HepG2 (cell line): ENCODE measurements around the gene CALN1. TPM values are rescaled to one million over a fixed set of nuclear protein-coding genes. Genes with fewer than 3 reads are reported as not detected.

Experiments
- ATAC-seq: fragments of 200-7000 bp; cut with Tn5 transposase; 3 replicates; pipeline ENCODE4 v1.9.1; 2020; ENCODE audit warnings: mild to moderate bottlenecking, moderate library complexity
- BruUV-seq: library from RNA; stranded (reverse); fragments of 400-500 nt; replicated peaks from 2 replicates; lab custom pipeline; 2021; lab: Mats Ljungman, UMichigan
- CTCF ChIA-PET: fragments of 300-600 bp; formaldehyde crosslinking; extraction: SDS; loops from one replicate; lab custom pipeline; 2021; ENCODE audit warnings: low total read pairs, inconsistent platforms, low intra/inter-chr PET ratio; lab: Yijun Ruan, JAX
- POLR2A ChIA-PET: fragments of 350-600 bp; sonication (Branson Sonifier 250); formaldehyde crosslinking; loops from one replicate; lab custom pipeline; 2020; ENCODE audit warnings: antibody characterized with exemption, inconsistent platforms; lab: Yijun Ruan, JAX
- DNase-seq: peaks from one replicate; pipeline ENCODE4 v3.0.0-alpha.2; 2015; ENCODE audit warnings: low spot score
- FAIRE-seq: peaks from 3 replicates; lab custom pipeline; 2011; peaks lifted over from hg19 to GRCh38; lab: Jason Lieb, UNC
- H2AFZ ChIP-seq: one replicate; pipeline ENCODE4 v1.6.1; 2011; ENCODE audit warnings: low read length, inconsistent platforms
- H3K27ac ChIP-seq: fragments of 300-600 bp; 3 replicates; pipeline ENCODE4 v1.8.0; 2011; ENCODE audit warnings: mixed run types, mild to moderate bottlenecking, mixed read lengths, low read length, inconsistent platforms; ENCODE audit not compliant: insufficient read depth; ENCODE audit errors: extremely low read length
- H3K27me3 ChIP-seq, 2 experiments: fragments of 200-600 bp in 1 of 2; 2 replicates in 1 of 2; 3 replicates in 1 of 2; pipeline versions ENCODE4 v1.6.0 to v1.8.0; 2011; ENCODE audit warnings: low read length in 2 of 2, mild to moderate bottlenecking in 2 of 2, moderate library complexity in 2 of 2, inconsistent platforms in 1 of 2; ENCODE audit not compliant: insufficient read depth in 2 of 2, control insufficient read depth in 1 of 2
- H3K36me3 ChIP-seq, 2 experiments: fragments of 200-600 bp in 1 of 2; replicated peaks in 1 of 2; 2 replicates in 1 of 2; 3 replicates in 1 of 2; pipeline versions ENCODE4 v1.5.1 to v1.8.0; 2011; ENCODE audit warnings: low read length in 2 of 2, inconsistent platforms in 1 of 2; ENCODE audit not compliant: insufficient read depth in 2 of 2, control insufficient read depth in 1 of 2
- H3K4me1 ChIP-seq: 2 replicates; pipeline ENCODE4 v1.5.1; 2012; ENCODE audit warnings: low read length, inconsistent platforms; ENCODE audit not compliant: insufficient read depth
- H3K4me2 ChIP-seq: 2 replicates; pipeline ENCODE4 v1.6.0; 2011; ENCODE audit warnings: low read depth, low read length, inconsistent platforms
- H3K4me3 ChIP-seq, 3 experiments: fragments of 200-600 bp in 1 of 3; sonication (generic), shearing (Covaris generic) in 1 of 3; replicated peaks in 1 of 3; 2 replicates each; pipeline ENCODE4 v1.5.1; 2011 to 2016; ENCODE audit warnings: low read length in 3 of 3, inconsistent platforms in 2 of 3, low read depth in 2 of 3, mild to moderate bottlenecking in 2 of 3, control low read depth in 1 of 3, mixed read lengths in 1 of 3; ENCODE audit not compliant: insufficient read depth in 1 of 3
- H3K79me2 ChIP-seq: one replicate; pipeline ENCODE4 v1.6.1; 2011; ENCODE audit warnings: low read length, inconsistent platforms; ENCODE audit not compliant: insufficient read depth
- H3K9ac ChIP-seq: 2 replicates; pipeline ENCODE4 v1.6.0; 2011; ENCODE audit warnings: mild to moderate bottlenecking, low read depth, low read length, inconsistent platforms; ENCODE audit not compliant: insufficient read depth
- H3K9me3 ChIP-seq: 2 replicates; pipeline ENCODE4 v1.5.1; 2012; ENCODE audit warnings: mild to moderate bottlenecking, low read length
- H4K20me1 ChIP-seq: 2 replicates; pipeline ENCODE4 v1.6.0; 2011; ENCODE audit warnings: inconsistent platforms, mild to moderate bottlenecking, low read length, moderate library complexity; ENCODE audit not compliant: insufficient read depth
- ARNT2 ChIP-seq: sonication (generic); formaldehyde crosslinking; IDR thresholded peaks from 2 replicates; pipeline ENCODE4 v1.8.0; 2022; ENCODE audit warnings: mild to moderate bottlenecking, low read depth, missing genetic modification reagents, moderate library complexity
- DNMT1 ChIP-seq: sonication (generic); formaldehyde crosslinking; IDR thresholded peaks from 2 replicates; pipeline ENCODE4 v1.5.1; 2020; ENCODE audit warnings: mild to moderate bottlenecking, missing genetic modification reagents
- HOXD1 ChIP-seq: sonication (generic); formaldehyde crosslinking; IDR thresholded peaks from 2 replicates; pipeline ENCODE4 v1.5.0; 2020; ENCODE audit warnings: missing genetic modification reagents
- JARID2 ChIP-seq: sonication (generic); formaldehyde crosslinking; IDR thresholded peaks from 2 replicates; pipeline ENCODE4 v1.8.1; 2023; ENCODE audit warnings: missing genetic modification reagents, inconsistent platforms; ENCODE audit not compliant: insufficient replicate concordance
- LCORL ChIP-seq, 2 experiments: fragments of 450-650 bp in 1 of 2; sonication (generic) in 1 of 2; formaldehyde crosslinking in 1 of 2; IDR thresholded peaks; 2 replicates each; pipeline versions ENCODE4 v1.5.0 to v1.6.1; 2017 to 2020; ENCODE audit warnings: antibody characterized with exemption in 1 of 2, missing genetic modification reagents in 1 of 2
- MBNL3 ChIP-seq: fragments of 250-450 bp; sonication (Bioruptor Pico); conservative IDR thresholded peaks from 2 replicates; pipeline ENCODE4 v1.8.0; 2022; ENCODE audit warnings: mild to moderate bottlenecking, inconsistent platforms
- PHF5A ChIP-seq: IDR thresholded peaks from one replicate; pipeline ENCODE4 v1.6.1; 2018; ENCODE audit warnings: low read depth, missing genetic modification reagents; ENCODE audit not compliant: unreplicated experiment
- RFX1 ChIP-seq: fragments of 450-650 bp; IDR thresholded peaks from 2 replicates; pipeline ENCODE4 v1.6.1; 2017
- ZBTB7B ChIP-seq: sonication (generic); formaldehyde crosslinking; IDR thresholded peaks from 2 replicates; pipeline ENCODE4 v1.4.0; 2020; ENCODE audit warnings: missing genetic modification reagents
- ZC3H13 ChIP-seq: sonication (generic); formaldehyde crosslinking; IDR thresholded peaks from 2 replicates; pipeline ENCODE4 v1.8.1; 2023; ENCODE audit warnings: mild to moderate bottlenecking, missing genetic modification reagents, moderate library complexity
- ZNF256 ChIP-seq: sonication (generic); formaldehyde crosslinking; conservative IDR thresholded peaks from 2 replicates; pipeline ENCODE4 v1.4.0; 2020; ENCODE audit warnings: missing genetic modification reagents
- ZNF543 ChIP-seq: sonication (generic); formaldehyde crosslinking; IDR thresholded peaks from 2 replicates; pipeline ENCODE4 v1.4.0; 2020; ENCODE audit warnings: mild to moderate bottlenecking, missing genetic modification reagents
- ZNF562 ChIP-seq: sonication (generic); formaldehyde crosslinking; IDR thresholded peaks from 2 replicates; pipeline ENCODE4 v1.8.0; 2022; ENCODE audit warnings: missing genetic modification reagents, borderline replicate concordance
- ZNF746 ChIP-seq: sonication (generic); formaldehyde crosslinking; IDR thresholded peaks from 2 replicates; pipeline ENCODE4 v1.8.0; 2022; ENCODE audit warnings: mild to moderate bottlenecking, missing genetic modification reagents
- ZNF878 ChIP-seq: sonication (generic); formaldehyde crosslinking; IDR thresholded peaks from 2 replicates; pipeline ENCODE4 v1.8.1; 2023; ENCODE audit warnings: mild to moderate bottlenecking, missing genetic modification reagents, moderate library complexity
- WGBS: methylation state at CpG from one replicate; pipeline ENCODE4 v1.1.6; 2017; ENCODE audit warnings: low lambda C conversion rate; 5-methylcytosine and 5-hydroxymethylcytosine counted together
- in situ Hi-C: cut with HindIII; loops from 2 replicates; pipeline ENCODE4 v1.10.0; 2017; ENCODE audit warnings: low pct_unique_long_range_greater_than_20kb; ENCODE audit not compliant: extremely low pct_ligation_motif_present
- intact Hi-C: fragments of 100-400 bp; cut with micrococcal nuclease; formaldehyde crosslinking; loops from one replicate; pipeline ENCODE4 v1.10.0; 2022; ENCODE audit not compliant: unreplicated experiment
- polyA plus RNA-seq, 8 experiments: library from polyadenylated mRNA; depleted of rRNA in 3 of 8; stranded (reverse) in 7 of 8; unstranded in 1 of 8; fragments of >200 nt; fragmentation: Illumina TruSeq in 4 of 8; extraction: Trizol in 4 of 8; gene quantifications; 2 replicates each; pipeline versions ENCODE4 v1.2.1 to v1.2.3, GENCODE V29; 2011 to 2016; ENCODE audit warnings: low read depth in 4 of 8, missing spikeins in 1 of 8, mixed read lengths in 1 of 8; ENCODE audit not compliant: insufficient read depth in 1 of 8
- total RNA-seq, 5 experiments: library from RNA; depleted of rRNA; stranded (reverse); fragments of >200 nt; fragmentation: Illumina TruSeq; extraction: Trizol; gene quantifications; 2 replicates each; pipeline ENCODE4 v1.2.3, GENCODE V29; 2016; ENCODE audit warnings: low read depth in 1 of 5
- TF ChIP-seq, protein P1 (sequence below): sonication (generic); formaldehyde crosslinking; conservative IDR thresholded peaks from 2 replicates; pipeline ENCODE4 v1.8.0; 2022; ENCODE audit warnings: missing genetic modification reagents
- TF ChIP-seq, protein P2 (sequence below): sonication (generic); formaldehyde crosslinking; IDR thresholded peaks from 2 replicates; pipeline ENCODE4 v1.4.0; 2020; ENCODE audit warnings: missing genetic modification reagents
- TF ChIP-seq, protein P3 (sequence below): sonication (generic); formaldehyde crosslinking; IDR thresholded peaks from 2 replicates; pipeline ENCODE4 v1.8.1; 2022; ENCODE audit warnings: mild to moderate bottlenecking, missing genetic modification reagents
- TF ChIP-seq, protein P4 (sequence below): sonication (generic); formaldehyde crosslinking; IDR thresholded peaks from 2 replicates; pipeline ENCODE4 v1.4.0; 2020; ENCODE audit warnings: missing genetic modification reagents, borderline replicate concordance

Gene CALN1
- total and polyA plus RNA-seq, 2 of the 13 experiments (the other 11 are each of a cell fraction or from before 2014, with no cell fraction given): not detected

DNA sequence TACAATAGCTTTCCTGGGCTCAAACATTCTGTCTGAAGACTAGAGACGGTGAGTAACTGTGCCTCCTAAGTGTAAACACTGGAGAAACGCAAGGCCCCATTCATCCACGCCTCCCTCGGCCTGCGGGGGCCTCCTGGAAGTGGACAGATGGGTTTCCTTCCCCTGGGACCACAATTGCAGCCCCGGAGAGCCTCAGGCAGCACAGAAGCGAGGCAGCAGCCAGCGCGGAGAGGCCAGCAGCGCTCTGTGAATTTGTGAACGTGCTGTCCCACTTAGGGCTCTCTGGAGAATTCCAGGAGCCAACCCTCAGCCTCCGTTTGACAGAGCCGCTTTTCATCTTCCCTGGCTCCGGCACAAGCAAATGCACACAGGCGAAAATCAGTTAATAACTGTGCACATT is 23.2 kb upstream of the CALN1 start:
- H3K4me2 ChIP-seq: no peak overlapping the region
- no peaks in the 10 kb centered on the region for H3K4me1 ChIP-seq
- H3K79me2 ChIP-seq: no peaks in the 10 kb centered on the region
- H3K36me3 ChIP-seq: no peaks in the 10 kb centered on the region
- H3K9me3 ChIP-seq: peaks cover 6% of the 10 kb centered on the region
- FAIRE-seq (no peak), DNase-seq (no peak), ATAC-seq (no peak; the same call in 2 of the 3 replicates)
- no TSS peak for BruUV-seq
- no peak overlapping the region for H3K4me3 ChIP-seq
- ChIA-PET POLR2A (no interaction called here), CTCF (no interaction called here)
- no peak overlapping the region for H2AFZ ChIP-seq
- intact Hi-C loops: no loop called here
- H3K27me3 ChIP-seq: peaks cover 2 to 7% of the 10 kb centered on the region in 2 experiments; a peak in 2 of 5 replicates
- 20% methylated on average over 3 of the region's 15 CpGs for WGBS
- H3K9ac ChIP-seq: no peak overlapping the region
- no peak overlapping the region for H3K27ac ChIP-seq
- in situ Hi-C loops: no loop called here
- no peaks in the 10 kb centered on the region for H4K20me1 ChIP-seq
- TF ChIP-seq ZNF256 (CRISPR knock-in tag) (no peak), LCORL (IDR thresholded peaks at IDR 0.05) (no peak), LCORL (CRISPR knock-in tag; IDR thresholded peaks at IDR 0.05) (no peak), ZNF746 (CRISPR knock-in tag) (no peak), JARID2 (no peak), ZBTB7B (CRISPR knock-in tag) (no peak), ZNF562 (no peak), ZC3H13 (CRISPR knock-in tag) (no peak), DNMT1 (CRISPR knock-in tag) (no peak), HOXD1 (CRISPR knock-in tag) (no peak), ARNT2 (CRISPR knock-in tag) (no peak), RFX1 (no peak), ZNF543 (CRISPR knock-in tag) (no peak), MBNL3 (CRISPR knock-in tag) (no peak), PHF5A (no peak), ZNF878 (no peak)
- TF ChIP-seq, protein P1, sequence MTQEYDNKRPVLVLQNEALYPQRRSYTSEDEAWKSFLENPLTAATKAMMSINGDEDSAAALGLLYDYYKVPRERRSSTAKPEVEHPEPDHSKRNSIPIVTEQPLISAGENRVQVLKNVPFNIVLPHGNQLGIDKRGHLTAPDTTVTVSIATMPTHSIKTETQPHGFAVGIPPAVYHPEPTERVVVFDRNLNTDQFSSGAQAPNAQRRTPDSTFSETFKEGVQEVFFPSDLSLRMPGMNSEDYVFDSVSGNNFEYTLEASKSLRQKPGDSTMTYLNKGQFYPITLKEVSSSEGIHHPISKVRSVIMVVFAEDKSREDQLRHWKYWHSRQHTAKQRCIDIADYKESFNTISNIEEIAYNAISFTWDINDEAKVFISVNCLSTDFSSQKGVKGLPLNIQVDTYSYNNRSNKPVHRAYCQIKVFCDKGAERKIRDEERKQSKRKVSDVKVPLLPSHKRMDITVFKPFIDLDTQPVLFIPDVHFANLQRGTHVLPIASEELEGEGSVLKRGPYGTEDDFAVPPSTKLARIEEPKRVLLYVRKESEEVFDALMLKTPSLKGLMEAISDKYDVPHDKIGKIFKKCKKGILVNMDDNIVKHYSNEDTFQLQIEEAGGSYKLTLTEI: no peak
- TF ChIP-seq, protein P2, sequence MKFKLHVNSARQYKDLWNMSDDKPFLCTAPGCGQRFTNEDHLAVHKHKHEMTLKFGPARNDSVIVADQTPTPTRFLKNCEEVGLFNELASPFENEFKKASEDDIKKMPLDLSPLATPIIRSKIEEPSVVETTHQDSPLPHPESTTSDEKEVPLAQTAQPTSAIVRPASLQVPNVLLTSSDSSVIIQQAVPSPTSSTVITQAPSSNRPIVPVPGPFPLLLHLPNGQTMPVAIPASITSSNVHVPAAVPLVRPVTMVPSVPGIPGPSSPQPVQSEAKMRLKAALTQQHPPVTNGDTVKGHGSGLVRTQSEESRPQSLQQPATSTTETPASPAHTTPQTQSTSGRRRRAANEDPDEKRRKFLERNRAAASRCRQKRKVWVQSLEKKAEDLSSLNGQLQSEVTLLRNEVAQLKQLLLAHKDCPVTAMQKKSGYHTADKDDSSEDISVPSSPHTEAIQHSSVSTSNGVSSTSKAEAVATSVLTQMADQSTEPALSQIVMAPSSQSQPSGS (CRISPR knock-in tag): no peak
- TF ChIP-seq, protein P3, sequence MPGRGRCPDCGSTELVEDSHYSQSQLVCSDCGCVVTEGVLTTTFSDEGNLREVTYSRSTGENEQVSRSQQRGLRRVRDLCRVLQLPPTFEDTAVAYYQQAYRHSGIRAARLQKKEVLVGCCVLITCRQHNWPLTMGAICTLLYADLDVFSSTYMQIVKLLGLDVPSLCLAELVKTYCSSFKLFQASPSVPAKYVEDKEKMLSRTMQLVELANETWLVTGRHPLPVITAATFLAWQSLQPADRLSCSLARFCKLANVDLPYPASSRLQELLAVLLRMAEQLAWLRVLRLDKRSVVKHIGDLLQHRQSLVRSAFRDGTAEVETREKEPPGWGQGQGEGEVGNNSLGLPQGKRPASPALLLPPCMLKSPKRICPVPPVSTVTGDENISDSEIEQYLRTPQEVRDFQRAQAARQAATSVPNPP (CRISPR knock-in tag): no peak
- TF ChIP-seq, protein P4, sequence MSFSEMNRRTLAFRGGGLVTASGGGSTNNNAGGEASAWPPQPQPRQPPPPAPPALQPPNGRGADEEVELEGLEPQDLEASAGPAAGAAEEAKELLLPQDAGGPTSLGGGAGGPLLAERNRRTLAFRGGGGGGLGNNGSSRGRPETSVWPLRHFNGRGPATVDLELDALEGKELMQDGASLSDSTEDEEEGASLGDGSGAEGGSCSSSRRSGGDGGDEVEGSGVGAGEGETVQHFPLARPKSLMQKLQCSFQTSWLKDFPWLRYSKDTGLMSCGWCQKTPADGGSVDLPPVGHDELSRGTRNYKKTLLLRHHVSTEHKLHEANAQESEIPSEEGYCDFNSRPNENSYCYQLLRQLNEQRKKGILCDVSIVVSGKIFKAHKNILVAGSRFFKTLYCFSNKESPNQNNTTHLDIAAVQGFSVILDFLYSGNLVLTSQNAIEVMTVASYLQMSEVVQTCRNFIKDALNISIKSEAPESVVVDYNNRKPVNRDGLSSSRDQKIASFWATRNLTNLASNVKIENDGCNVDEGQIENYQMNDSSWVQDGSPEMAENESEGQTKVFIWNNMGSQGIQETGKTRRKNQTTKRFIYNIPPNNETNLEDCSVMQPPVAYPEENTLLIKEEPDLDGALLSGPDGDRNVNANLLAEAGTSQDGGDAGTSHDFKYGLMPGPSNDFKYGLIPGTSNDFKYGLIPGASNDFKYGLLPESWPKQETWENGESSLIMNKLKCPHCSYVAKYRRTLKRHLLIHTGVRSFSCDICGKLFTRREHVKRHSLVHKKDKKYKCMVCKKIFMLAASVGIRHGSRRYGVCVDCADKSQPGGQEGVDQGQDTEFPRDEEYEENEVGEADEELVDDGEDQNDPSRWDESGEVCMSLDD (CRISPR knock-in tag): no peak
